NCI-H1436 (cell line): ENCODE data around the gene FOXRED2.
A peak's percentile ranks its signal among the peaks of the same experiment; 100 is the strongest.
"Not testable (repeated sequence)": the region's sequence is repeated elsewhere in the genome, so short reads cannot be mapped to it uniquely, and the experiment has no call there.

ENCODE experiments used
- DNase-seq: peaks from one replicate; lab custom pipeline; 2025; lab: John Stamatoyannopoulos, UW

The FOXRED2 gene

GRCh38 chr22:36506637-36507517 is at the start of gene FOXRED2:
TSS of gene FOXRED2 (minus strand) at chr22:36507040. CDS start at chr22:36506422, 618 bp downstream.
- DNase-seq: peak; percentile 91

- no peak for DNase-seq
Measured at GRCh38 chr22:36554098-36554497, 47.3 kb upstream of the FOXRED2 start.

DNA sequence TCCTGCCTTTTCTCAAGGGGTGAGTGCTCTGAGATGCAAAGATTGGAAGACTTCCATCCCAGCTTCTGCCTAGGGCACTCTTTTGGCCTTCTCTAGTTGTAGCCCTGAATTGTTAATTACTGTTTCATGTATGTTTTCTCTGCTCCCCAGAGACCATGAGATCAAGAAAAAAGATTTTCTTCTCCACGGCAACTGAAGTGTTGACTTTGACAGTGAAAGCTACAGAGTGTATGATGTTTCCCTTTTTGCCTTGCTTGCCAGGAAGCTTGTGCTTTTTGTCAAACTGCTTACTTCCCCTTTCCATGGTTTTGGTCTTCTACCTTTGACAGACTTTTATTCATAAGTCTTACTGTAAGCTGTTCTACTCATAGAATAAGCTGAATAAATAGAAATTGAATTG is 45.4 kb upstream of the FOXRED2 start:
- DNase-seq: no peak

DNA sequence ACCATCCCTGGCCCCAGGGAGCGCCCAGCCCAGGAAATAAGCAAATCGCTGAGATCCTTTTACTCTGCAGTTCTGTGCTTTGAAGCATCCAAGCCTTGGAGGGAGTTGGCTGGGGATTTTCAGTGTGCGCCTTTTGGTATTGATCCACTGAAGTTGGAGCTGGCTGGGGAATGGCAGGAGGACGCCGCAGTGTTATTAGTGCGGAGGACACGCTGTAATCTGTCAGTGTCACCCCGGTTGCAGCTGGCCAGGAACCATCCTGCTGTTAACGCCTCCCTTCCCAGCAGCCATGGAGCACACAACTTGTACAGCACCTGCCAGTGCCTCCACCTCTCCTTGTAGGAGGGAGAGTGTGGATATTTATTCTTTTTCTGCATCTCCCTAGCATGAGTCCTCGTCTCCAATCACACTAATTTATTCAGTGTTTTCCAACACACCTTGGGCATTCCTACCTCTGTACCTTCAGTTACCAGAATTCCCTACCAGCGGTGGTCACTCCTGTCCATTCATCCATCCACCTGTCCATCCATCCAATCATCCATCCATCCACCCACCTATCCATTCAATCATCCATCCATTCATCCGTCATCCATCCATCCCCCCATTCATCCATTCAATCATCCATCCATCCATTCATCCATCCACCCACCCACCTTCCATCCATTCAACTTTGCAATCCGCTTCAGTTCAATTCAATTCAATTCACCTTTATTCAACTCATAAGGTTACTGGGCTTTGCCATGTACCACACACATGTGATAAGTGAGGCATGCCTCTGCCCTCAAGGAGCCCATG is 44.1 kb upstream of the FOXRED2 start:
- no peak for DNase-seq

DNA sequence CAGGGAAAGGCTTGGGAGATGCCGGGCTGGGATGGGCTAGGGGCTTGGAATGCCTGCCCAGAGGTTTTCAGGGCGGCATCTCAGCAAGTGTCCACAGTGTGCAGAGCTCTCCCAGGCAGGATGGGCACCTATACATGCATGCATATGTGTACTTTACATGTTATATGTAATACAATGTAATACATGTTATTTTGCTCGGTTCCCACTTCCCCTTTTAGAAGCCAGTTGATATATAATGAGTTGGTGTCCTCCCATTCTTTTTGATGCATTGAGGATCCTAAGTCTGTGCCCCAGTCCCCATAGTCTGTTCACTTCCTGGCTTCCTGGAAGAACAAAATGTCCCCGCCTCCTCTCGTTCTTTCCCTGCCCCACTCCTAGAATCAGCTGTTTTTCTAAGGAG is 42.2 kb upstream of the FOXRED2 start:
- DNase-seq: no peak

- no peak for DNase-seq
Measured at GRCh38 chr22:36548606-36549005, 41.8 kb upstream of the FOXRED2 start.

DNA sequence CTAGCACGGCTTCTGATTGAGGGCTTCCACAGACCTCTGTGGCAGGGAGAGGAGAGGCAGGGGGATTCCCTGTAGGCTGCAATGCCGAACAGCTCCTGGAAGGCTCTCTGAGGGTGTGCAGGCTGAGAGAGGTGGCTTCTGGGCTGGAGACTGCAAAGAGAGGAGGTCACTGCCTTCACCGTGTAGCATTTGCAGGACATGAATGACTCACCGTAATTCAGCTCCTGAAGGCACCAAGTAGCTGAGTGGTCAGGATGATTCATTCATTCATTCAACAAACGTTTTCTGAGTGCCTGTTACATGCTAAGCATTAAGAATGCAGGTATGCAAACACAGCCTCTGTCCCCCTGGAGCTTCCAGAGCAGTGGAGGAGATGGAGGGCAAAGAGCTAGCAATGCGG is 40.1 kb upstream of the FOXRED2 start:
- no peak for DNase-seq

DNA sequence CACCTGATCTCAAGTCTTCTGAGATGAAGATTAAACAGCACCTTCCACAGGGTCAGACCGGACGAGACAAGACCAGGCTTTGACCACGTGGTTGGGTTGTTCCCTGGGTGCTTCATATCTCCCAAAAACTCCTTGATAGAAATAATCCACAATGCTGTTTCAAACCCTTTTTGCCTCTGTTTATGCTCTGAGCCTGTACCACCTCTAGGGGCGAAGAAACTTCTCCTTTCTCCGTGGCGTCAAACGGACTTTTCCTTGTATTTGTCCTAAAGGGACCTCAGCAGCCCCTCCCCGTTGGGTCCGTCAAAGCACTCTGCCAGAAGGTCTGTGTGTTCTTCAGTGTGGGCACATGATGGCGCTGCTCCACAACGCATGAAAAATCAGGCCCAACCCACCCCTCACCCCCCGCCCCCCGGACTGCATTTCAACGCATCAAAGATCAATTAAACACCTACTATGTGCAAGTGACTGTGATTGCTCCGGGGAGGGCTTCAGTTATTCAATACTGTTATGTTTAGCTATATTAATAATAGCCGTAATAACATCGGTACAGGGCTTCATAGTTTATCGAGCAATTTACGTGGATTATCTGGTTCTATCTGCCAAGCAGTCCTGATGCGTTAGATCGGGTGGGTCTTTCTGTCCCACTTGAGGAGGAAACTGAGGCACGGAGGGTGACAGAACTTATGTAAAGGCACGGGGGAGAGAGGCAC is 39.4 kb upstream of the FOXRED2 start:
- DNase-seq: peak; percentile 44

DNA sequence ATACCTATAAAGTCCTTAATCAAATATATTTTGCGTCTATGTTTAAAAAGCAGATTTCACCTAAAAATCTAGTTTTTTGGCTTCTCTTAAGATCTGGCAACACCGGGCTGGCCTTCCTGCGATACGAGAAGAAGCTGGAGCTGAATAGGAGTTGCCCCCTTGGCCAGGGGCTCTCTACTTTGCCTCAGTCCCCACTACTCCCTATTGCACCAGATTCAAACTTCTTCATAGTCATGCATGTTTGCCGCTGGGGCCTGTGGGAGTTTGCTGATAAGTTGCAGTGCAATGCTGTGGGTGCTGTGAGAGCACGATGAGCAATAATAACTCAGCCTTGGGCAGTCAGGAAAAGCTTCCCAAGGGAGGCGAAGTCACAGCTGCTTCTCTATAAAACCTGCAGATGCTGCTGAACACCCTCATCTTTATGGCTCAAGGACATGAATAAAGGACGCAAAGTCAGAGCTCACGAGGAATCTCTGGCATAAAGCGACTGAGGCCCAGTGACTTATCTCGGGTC is 37.3 kb upstream of the FOXRED2 start:
- no peak for DNase-seq

DNA sequence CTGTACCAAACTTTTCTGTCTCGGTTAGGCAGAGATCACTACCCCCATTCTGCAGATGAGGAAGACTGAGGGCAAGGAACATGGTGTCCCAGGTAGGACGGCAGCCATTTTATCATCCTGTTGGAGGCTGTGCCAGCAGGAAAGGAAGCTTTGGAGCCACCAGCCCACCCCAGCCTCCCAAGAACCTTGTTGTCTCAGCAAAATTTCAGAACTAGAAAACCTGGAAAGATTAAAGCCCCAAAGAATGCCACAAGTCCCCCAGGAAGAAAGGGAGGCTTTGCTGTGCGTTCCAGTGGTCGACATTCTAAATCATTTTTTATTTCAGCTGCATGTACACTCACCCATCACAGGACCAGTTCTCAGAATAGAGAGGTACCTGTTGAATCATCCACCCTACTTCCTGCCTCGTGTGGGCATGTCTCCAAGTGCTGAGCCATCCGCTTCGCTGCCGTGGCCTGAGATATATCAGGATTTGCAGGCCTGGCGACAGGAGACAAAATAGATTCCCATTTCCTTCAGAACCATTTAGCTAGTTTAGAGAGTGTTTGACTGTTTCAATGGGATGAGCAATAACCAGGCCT is 35.1 kb upstream of the FOXRED2 start:
- DNase-seq: no peak

GRCh38 chr22:36540867-36541642 is 34.2 kb upstream of the FOXRED2 start:
- DNase-seq: no peak

- DNase-seq: no peak
Measured at GRCh38 chr22:36538529-36538928, 31.7 kb upstream of the FOXRED2 start.

- DNase-seq: peak; percentile 65
Measured at GRCh38 chr22:36536717-36537116, 29.9 kb upstream of the FOXRED2 start.

- DNase-seq: not testable (repeated sequence)
Measured at GRCh38 chr22:36533320-36533719, 26.5 kb upstream of the FOXRED2 start.

DNA sequence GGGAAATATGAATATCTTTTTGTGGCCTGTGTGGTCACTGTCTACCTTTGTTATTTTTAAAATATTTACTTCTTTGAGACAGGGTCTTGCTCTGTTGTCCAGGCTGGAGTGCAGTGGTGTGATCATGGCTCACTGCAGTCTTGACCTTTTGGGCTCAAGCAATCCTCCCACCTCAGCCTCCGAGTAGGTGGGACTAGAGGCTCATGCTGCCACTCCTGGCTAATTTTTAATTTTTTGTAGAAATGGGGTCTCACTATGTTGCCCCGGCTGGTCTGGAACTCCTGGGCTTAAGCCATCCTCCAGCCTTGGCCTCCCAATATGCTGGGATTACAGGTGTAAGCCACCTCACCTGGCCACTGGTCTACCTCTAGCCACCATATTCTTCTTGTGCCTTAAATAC is 25.6 kb upstream of the FOXRED2 start:
- DNase-seq: no peak

GRCh38 chr22:36528795-36529751 is 22.2 kb upstream of the FOXRED2 start, which contains the start of gene EIF3D:
TSS of gene EIF3D (minus strand) at chr22:36529166. CDS start at chr22:36526121, 3,045 bp downstream.
- peak; percentile 99 for DNase-seq

- DNase-seq: no peak
Measured at GRCh38 chr22:36528341-36528740, 21.5 kb upstream of the FOXRED2 start.

DNA sequence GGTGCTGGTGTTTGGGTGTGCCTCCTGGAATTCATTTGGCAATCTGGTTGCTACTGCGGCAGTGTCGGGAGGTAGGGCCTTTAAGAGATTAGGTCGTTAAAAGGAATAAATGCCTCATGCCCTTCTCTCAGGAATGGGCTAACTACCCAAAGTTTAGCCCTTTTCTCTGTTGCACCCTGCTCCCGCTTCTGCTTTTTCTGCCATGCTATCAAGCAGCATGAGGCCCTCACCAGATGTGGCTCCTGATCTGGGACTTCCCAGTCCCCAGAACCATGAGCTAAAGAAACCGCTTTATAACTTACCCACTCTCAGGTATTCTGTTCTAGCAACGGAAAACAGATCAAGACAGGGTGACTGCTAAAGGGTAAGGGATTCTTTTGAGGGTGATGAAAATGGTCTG is 15.8 kb upstream of the FOXRED2 start:
- no peak for DNase-seq

GRCh38 chr22:36520423-36520822 is 13.6 kb upstream of the FOXRED2 start:
- DNase-seq: no peak

- DNase-seq: not testable (repeated sequence)
Measured at GRCh38 chr22:36519906-36520305, 13.1 kb upstream of the FOXRED2 start.
